BE2C (cell line): Measurements from ENCODE around the gene HNMT.

Source experiments
- DNase-seq: peaks from one replicate; pipeline ENCODE4 v3.0.0-alpha.2; 2020
- H3K27me3 ChIP-seq: fragments of 250-450 bp; sonication (Bioruptor Pico); 2 replicates; pipeline ENCODE4 v1.5.1; 2020; ENCODE audit warnings: mild to moderate bottlenecking
- H3K36me3 ChIP-seq: fragments of 250-450 bp; sonication (Bioruptor Pico); 2 replicates; pipeline ENCODE4 v1.5.1; 2020; ENCODE audit warnings: mild to moderate bottlenecking
- H3K4me1 ChIP-seq: fragments of 250-450 bp; sonication (Bioruptor Pico); 2 replicates; pipeline ENCODE4 v1.5.1; 2020
- H3K4me3 ChIP-seq: 2 replicates; pipeline ENCODE4 v1.5.1; 2011; ENCODE audit warnings: low read depth, low read length
- H3K9me3 ChIP-seq: fragments of 250-450 bp; sonication (Bioruptor Pico); 2 replicates; pipeline ENCODE4 v1.5.1; 2020
- CTCF ChIP-seq: IDR thresholded peaks from 2 replicates; pipeline ENCODE4 v1.5.1; 2012; ENCODE audit warnings: mild to moderate bottlenecking, low read depth, low read length

HNMT gene

GRCh38 chr2:137959166-137959565, 5.1 kb upstream of the HNMT start:
- Histone ChIP-seq H3K9me3 (no peaks in the 10 kb centered on the region), H3K27me3 (no peaks in the 10 kb centered on the region), H3K4me3 (no peak overlapping the region), H3K36me3 (no peaks in the 10 kb centered on the region), H3K4me1 (no peaks in the 10 kb centered on the region)
- DNase-seq = no peak
- no peak for TF ChIP-seq CTCF

DNA sequence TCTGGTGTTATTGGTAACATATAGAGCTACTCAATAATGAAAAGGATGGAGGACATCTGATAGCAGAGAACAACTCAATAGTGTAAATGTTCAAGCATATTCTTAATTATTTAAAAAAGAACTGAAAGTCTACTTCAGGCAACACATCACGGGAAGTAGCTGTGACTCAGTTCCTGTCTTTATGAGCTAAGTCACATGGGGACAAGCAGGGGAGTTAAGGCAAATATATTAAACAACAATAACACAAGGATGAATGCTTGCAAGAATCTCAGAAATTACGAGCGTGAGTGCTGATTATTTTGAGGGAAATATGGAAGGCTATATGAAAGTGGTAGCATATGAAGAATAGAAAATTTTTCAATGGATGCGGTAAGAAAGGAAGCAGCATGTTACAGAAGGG, 4.0 kb upstream of the HNMT start:
- no peaks in the 10 kb centered on the region for H3K36me3 ChIP-seq
- DNase-seq = no peak
- H3K4me3 ChIP-seq = no peak overlapping the region
- no peaks in the 10 kb centered on the region for H3K27me3 ChIP-seq
- TF ChIP-seq CTCF = no peak
- 0 out of 2 replicates have a peak, but pooled peaks cover 5% of the 10 kb centered on the region for H3K4me1 ChIP-seq
- no peaks in the 10 kb centered on the region for H3K9me3 ChIP-seq

DNA sequence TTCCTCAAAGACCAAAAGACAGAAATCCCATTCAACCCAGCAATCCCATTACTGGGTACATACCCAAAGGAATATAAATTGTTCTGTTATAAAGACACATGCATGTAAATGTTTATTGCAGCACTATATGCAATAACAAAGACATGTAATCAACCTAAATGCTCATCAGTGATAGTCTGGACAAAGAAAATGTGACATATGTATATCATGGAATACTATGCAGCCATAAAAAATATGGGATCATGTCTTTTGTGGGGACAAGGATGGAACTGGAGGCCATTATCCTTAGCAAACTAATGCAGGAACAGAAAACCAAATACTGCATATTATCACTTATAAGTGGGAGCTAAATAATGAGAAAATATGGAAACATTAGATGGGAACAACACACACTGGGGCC, 2.7 kb upstream of the HNMT start:
- DNase-seq = no peak
- H3K4me1 ChIP-seq = 0 out of 2 replicates have a peak, but pooled peaks cover 5% of the 10 kb centered on the region
- H3K36me3 ChIP-seq = no peaks in the 10 kb centered on the region
- no peak overlapping the region for H3K4me3 ChIP-seq
- peaks cover 3% of the 10 kb centered on the region; the same call in 1 of the 2 replicates for H3K27me3 ChIP-seq
- no peak for TF ChIP-seq CTCF
- no peaks in the 10 kb centered on the region for H3K9me3 ChIP-seq

GRCh38 chr2:137963535-137964065, 673 bp upstream of the HNMT start:
- 0 out of 2 replicates have a peak, but pooled peaks cover 5% of the 10 kb centered on the region for H3K4me1 ChIP-seq
- H3K27me3 ChIP-seq = peaks cover 4% of the 10 kb centered on the region; the same call in 1 of the 2 replicates
- H3K36me3 ChIP-seq = no peaks in the 10 kb centered on the region
- no peak overlapping the region for H3K4me3 ChIP-seq
- no peaks in the 10 kb centered on the region for H3K9me3 ChIP-seq
- DNase-seq = no peak
- TF ChIP-seq CTCF = no peak

- Histone ChIP-seq H3K36me3 (no peaks in the 10 kb centered on the region), H3K4me3 (peak overlapping the region; percentile 41), H3K9me3 (no peaks in the 10 kb centered on the region), H3K27me3 (peaks cover 4% of the 10 kb centered on the region; the same call in 1 of the 2 replicates), H3K4me1 (0 out of 2 replicates have a peak, but pooled peaks cover 5% of the 10 kb centered on the region)
- DNase-seq = no peak
- TF ChIP-seq CTCF = no peak
These were observed 686 bp downstream of the HNMT start for GRCh38 chr2:137964859-137965459.

- H3K4me1 ChIP-seq = 0 out of 2 replicates have a peak, but pooled peaks cover 5% of the 10 kb centered on the region
- no peak for DNase-seq
- no peaks in the 10 kb centered on the region for H3K9me3 ChIP-seq
- peaks cover 4% of the 10 kb centered on the region; the same call in 1 of the 2 replicates for H3K27me3 ChIP-seq
- no peak for TF ChIP-seq CTCF
- H3K4me3 ChIP-seq = no peak overlapping the region
- no peaks in the 10 kb centered on the region for H3K36me3 ChIP-seq
These were observed 1.8 kb downstream of the HNMT start for GRCh38 chr2:137966043-137966442.
